ENCODE measurements around the gene C16orf87.

GRCh38 chr16:46775214-46775613 is 55.8 kb downstream of the C16orf87 start:
- TF ChIP-seq CTCF (IDR thresholded peaks at IDR 0.05) (no peak), POLR2A (IDR thresholded peaks at IDR 0.05) (no peak), EP300 (IDR thresholded peaks at IDR 0.05) (no peak), POLR2AphosphoS5 (IDR thresholded peaks at IDR 0.05) (no peak)
